Measurements from ENCODE around the gene POLR2E.

The POLR2E gene

DNA sequence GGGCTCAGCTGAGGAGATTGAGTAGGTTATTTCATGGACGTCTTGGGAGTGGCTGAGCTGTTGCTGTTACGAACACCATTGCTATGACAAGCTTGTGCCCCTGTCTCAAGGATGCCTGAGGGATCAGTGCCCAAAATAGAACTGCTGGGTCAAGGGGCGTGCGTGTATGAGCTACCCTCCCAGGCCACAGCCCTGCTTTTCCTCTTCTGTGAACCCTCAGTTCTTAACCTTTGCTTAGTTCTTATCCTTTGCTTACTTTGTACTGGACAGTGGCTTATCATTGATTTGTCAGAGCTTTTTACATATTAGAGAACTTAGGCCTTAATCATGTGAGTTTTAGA, 19.2 kb downstream of the POLR2E start:
- DNase-seq, result no peak

DNA sequence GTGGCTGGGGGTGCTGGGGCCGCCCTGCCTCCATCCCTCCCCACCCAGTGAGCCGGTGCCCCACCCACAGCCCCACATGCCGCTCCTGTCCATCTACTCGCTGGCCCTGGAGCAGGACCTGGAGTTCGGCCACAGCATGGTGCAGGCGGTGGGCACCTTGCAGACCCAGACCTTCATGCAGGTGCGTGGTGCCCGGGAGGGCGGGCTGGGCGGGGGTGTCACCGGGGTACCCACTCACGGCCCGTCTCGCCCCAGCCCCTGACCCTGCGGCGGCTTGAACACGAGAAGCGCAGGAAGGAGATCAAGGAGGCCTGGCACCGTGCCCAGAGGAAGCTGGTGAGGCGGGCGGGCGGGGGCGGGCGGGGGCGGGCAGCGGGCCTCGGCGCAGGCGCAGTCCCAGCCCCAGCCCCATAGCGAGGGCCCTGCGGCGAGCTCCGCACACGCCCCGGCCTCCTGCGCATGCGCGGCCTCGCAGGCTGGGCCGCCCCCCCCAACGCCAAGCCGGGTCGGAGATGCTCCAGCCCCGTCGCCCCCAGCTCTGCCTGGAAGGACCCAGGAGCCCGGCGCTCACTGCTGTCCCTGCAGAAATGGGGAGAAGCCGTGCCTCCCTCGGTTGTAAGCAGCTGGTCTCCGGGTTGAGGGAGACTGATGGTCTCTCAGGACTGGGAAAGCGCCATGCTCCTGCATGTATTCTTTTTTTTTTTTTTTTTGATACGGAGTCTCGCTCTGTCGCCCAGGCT, 20.5 kb downstream of the POLR2E start:
- peak; percentile 79 to 97 (median 89) for DNase-seq

DNA sequence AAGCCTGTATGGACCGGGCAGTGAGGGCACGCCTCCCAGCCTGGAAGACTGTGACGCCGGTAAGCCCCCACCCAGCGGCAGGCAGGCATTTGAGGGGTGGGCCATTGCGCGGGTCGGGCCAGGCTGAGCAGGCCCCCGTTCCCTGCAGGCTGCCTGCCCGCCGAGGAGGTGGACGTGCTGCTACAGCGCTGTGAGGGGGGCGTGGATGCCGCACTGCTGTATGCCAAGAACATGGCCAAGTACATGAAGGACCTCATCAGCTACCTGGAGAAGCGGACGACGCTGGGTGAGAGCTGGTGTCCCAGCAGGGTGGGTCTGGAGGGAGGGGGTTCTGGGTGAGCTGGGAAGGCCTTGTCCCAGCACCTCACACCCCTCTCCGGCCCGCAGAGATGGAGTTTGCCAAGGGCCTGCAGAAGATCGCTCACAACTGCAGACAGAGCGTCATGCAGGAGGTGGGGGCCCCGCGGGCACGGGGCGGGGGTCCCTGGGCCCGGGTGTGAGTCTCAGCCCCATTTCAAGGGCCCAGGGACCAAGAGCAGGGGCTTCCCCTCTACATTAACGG, 21.1 kb downstream of the POLR2E start:
- DNase-seq, result no peak

DNA sequence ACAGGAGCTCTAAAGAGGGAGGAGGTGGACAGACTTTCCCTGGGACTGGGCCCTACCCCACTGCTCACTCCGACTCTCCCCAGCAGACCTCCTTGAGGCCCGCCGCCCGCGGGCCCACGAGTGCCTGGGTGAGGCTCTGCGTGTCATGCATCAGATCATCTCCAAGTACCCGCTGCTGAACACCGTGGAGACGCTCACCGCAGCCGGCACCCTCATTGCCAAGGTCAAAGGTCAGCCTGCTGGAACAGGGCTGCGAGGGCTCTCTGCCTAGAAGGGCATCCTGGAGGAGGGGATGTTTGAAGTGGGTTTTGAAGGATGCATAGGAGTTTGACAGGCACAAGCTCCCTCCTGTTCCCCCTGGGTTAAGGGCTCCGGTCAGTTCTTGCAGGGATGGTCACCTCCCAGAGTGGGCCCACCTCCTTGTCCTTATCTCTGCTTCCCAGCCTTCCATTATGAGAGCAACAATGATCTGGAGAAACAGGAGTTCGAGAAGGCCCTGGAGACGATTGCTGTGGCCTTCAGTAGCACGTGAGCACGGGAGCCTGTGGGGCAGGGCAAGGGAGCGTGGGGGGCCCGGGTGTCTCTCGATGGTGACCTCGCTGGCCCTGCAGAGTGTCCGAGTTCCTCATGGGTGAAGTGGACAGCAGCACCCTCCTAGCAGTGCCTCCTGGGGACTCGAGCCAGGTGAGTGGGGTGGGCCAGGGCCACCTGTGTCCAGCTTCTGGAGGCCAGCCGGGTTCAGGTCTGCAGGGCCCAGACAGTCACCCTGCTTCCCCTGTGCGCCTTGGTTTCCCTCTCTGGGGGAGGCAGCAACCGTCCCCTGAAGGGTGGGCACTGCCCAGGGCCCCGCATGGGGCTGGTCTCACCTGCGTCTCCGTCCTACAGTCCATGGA, 21.9 kb downstream of the POLR2E start:
- no peak for DNase-seq

DNA sequence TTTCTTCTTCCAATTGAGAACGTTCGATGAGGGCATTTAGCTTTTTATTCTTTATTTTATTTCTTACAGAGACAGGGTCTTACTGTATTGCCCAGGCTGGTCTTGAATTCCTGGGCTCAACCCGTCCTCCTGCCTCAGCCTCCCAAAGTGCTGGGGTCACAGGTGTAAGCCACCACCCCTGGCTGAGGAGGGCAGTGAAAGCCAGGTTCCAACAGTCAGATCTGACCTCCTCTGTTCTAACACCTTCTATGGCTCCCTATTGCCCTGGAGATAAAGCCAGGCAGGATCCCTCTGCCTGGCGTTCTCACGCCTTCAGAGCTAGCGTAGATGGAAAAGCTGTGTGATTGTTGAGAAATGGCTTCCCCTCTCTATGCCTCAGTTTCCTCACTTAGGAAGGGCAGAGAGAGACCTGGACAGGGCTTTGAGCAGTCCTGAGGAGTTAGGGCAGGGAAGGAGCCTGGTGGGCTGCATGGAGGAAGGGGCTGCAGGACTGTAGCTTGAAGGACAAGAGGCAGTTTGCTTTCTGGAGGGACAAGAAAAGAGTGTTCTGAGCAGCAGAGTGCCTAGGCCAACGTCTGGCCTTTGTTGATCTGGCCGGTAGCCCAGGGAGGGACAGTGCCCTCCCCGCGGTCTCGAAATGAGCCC, 22.7 kb downstream of the POLR2E start:
- no peak for DNase-seq

DNA sequence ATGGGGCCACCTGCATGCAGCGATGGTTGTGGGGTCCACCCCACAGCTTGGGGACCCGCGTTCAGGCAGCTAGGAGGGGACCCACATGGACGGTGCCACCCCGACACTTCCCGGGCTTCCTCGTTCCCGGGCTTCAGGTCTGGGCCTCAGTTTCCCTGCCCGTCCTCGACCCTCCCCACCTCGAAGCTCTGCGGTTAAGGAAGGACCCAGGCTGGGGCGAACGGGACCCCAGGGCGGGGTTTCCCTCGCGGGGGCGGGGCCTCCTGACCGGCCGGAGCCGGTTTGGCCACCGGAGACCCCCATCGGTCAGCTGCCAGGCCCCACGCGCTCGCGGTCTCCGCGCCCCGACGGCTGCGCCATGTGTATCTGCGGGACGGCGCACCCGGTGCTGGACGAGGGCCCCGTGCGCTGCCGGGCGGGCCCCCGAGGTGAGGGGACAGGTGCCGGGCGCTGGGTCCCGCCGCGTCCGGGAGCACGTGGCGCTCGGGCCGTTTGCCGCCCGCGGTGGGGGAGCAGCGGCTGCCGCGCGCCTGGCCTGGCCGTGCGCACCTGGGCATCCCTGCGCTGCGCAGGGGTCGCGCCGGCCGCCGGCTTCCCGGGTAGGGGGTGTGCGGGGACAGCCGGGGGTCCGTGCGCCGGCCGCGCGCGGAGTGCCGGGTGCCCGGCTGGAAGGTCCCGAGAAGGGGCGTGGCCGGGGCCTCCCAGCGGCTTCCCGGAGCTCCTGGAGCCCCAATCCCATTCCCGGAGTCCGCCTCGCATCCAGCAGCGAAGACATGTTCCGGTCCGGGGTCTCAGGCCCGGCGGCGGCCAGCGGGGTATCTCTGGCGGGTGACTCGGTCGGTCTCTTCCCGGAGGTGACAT, 24.0 kb downstream of the POLR2E start:
- DNase-seq, result no peak

DNA sequence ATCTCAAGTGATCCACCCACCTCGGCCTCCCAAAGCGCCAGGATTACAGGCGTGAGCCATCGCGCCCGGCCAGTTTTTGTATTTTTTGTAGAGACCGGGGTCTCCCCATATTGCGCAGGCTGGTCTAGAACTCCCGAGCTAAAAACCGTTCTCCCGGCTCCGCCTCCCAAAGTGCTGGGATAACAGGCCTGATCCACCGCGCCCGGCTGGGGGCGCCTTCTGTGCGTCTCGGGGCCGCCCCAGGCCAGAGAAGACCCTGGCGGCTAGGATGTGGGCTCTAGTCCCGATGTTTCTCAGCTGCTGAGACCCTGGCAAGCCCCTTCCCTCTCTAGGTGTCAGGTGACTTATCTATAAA, 24.6 kb downstream of the POLR2E start:
- no peak for DNase-seq

DNA sequence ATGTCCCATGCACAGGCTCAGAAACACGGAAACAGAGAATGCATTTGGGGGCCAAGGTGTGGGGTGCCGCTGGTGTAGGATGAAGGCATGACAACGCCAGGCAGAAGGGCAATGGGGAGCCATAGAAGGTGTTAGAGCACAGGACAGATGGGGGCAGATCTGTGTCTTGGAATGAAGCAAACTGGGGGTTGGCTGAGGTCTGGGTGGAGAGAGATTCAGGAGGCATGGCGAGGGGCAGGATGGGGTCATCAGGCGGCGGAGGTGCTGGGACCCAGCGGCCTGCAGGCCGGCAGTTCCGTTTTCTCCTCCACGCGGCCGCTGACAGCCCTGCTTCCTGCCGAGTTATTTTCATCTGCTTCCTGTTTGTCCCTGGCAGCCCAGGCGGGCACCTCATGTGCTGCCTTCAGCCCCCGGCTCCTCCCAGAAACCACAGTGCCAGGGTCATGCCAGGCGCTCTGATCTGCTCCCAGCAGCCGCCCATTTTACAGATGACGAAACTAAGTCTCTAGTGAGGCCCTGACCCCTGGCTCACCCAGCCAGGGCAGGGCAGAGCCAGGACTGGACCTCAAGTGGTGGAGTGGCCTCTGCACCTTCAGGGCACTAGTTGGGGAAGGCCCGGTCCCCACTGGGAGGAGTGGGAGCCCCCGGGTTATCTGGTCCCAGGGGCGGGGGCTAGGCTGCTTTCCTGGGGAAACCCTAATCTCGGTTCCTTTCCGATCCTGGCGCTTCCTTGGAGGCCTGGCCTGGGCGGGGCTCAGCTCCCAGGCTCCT, 26.0 kb downstream of the POLR2E start:
- peak in 2 of 4 experiments; percentile 56 to 72 for DNase-seq

DNA sequence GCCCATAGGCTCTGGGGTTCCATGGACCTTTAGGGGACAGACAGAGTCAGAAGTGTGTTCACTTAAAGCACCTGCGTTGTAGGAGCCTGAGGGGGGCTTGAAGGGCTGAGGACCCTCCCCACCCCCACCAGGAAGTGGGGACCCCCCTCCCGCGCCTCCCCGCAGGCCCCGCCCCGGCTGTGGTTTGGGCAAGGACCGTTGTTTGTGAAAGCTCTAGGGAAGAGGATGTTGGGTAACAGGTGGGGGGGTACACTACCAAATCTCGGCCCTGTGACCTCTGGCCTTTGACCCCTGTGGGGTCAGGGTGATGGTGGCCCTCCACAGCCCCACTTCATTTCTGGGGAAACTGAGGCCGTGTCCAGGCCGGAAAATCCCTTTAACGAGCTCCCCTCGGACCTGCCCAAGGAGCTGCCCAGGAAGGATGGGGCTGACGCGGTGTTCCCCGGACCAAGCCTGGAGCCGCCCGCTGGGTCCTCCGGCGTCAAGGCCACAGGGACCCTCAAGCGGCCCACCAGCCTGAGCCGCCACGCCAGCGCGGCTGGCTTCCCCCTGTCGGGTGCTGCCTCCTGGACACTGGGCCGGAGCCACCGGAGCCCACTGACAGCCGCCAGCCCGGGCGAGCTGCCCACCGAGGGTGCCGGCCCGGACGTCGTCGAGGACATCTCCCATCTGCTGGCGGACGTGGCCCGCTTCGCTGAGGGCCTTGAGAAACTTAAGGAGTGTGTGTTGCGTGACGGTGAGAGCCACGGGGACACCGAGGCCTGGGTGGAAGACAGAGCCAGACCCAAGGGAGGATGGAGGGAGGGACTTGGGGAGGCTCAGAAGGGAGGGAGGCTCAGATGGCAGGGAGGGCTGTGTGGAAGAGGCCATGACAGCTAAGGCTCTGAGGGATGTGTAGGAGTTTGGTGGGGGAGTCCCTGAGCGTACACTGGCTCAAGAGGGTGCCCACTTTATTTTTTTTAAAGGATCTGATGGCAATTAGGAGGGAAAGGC, 26.9 kb downstream of the POLR2E start:
- peak in 3 of 4 experiments; percentile 24 to 76 (median 67) for DNase-seq

DNA sequence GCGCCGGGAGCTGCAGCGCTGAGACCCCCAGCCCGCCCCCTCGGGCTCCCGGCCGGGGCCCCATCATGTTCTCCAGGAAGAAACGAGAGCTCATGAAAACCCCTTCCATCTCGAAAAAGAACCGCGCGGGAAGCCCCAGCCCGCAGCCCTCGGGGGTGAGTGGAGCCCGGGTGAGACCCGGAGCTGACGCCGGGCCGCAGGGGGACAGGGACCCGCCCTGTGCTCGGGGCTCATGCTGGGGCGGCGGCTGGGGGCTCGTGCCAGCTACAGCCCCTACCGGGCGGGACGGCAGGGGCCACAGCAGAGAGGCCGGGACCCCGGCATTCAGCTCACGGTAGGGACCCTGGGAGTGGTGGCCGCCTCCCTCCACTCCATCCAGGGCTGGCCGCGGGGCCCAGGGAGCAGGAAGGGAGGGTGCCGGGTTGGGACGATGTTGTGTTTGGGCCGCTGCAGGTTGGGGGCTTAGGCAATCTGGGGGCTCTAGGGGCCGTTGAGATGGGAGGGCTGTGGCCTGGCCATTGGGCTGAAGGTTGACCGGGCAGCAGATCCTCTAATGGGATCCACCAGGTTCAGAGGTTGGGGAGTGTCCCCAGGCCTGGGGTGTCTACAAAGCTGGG, 27.7 kb downstream of the POLR2E start:
- peak; percentile 53 to 59 (median 56) for DNase-seq

DNA sequence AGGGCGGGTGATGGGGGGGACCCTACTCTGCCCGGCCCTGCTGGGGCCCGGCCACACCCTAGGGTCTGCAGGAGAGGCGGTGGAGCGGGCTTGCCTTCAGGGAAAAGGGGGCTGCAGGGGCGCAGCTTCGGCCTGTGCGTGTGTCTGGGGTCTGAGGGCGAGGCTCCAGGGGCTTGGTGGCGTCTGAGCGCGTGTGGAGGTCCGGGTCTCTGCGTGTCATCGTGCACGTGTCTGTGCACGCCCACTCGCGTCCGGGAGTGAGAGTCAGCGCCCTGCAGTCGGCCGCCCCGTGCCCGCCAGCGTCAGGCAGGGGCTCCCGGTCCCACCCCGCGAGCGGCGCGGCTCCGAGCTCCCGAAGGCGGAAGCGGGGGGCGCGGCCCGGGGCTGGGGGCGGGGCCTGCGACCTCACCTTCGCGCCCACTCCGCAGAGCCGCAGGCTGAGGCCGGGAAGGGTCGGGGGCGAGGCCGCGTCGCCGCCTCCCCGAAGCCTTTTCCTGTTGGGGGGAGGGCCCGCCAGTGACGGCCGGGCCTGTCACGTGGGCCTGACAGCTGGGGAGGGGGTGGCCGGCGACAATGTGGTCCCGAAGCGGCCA, 28.3 kb downstream of the POLR2E start, which contains the start of gene ARHGAP45:
TSS of gene ARHGAP45 (plus strand) at position 420 of the 593 bp plus-strand sequence. CDS start 239 bp downstream, outside the sequence.
- peak; percentile 56 to 74 (median 65) for DNase-seq

DNA sequence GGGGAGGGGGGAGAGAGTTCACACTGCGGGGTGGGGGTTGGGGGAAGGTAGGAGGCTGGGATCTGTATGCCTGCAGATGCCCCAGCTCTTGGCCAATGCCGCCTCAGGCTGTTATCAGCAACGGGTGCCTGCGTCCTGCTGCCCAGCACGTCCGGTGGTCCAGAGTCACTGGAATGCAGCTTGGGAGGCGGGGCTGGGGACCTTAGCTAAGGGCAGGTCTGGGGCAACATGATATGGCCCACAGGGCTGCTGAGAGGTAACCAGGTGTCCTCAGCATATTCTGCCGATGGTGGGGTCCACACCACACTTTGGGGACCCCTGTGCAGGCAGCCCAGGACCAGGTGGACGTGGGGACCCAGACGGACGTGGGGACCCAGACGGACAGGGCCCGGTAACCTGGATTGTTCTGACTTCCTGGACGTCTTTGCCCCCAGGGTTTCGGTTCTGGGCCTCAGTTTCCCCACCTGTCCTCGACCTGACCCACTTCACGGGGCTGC, 28.9 kb downstream of the POLR2E start:
- DNase-seq, result no peak

DNA sequence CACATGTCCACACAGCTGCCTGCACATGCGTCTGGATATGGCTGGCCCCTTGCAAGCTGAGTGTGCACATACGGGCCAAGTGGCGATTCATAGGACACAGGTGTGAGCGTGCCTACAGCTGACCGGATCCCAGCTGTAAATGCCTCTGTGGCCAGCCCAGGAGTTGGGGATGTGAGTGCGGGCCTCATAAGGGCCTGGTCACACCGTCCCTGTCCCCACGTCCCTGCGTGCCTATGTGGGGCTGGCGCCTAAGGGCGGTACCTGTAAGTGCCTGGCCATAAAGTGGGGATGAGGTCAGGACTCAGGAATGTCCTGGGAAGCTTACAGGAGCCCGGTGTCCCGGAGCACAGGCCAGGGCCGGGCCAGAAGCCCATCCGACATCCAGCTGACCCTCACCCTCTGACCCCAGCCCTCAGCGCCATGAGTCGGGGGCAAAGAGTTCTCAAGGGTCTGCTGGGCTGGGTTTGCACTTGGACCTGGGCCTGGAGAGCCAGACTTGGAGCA, 29.5 kb downstream of the POLR2E start:
- no peak for DNase-seq

DNA sequence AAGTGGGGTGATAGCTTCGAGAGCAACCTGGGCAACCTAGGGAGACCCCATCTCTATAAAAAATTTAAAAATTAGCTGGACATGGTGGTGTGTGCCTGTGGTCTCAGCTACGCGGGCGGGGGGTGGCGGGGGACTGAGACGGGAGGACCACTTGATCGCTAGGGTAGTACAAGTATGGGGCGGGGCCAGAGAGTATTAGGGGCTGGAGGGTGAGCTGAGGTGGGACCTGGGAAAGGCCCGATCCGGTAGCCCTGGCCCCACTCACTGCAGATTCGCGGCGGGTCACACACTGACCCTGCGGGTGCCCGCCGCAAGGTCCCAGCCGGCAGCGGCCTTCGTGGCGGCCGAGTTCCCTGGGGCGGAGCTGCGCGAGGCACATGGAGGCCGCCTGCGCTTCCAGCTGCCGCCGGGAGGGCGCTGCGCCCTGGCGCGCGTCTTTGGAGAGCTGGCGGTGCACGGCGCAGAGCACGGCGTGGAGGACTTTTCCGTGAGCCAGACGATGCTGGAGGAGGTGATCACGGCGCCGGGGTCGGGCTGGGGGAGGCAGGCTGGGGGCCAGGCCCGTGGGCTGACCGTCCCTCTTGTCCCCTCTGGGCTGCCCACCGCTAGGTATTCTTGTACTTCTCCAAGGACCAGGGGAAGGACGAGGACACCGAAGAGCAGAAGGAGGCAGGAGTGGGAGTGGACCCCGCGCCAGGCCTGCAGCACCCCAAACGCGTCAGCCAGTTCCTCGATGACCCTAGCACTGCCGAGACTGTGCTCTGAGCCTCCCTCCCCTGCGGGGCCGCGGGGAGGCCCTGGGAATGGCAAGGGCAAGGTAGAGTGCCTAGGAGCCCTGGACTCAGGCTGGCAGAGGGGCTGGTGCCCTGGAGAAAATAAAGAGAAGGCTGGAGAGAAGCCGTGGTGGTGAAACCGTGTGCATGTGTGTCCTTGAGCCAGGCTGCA, 30.2 kb downstream of the POLR2E start:
- peak in 3 of 4 experiments; percentile 46 to 67 (median 58) for DNase-seq

DNA sequence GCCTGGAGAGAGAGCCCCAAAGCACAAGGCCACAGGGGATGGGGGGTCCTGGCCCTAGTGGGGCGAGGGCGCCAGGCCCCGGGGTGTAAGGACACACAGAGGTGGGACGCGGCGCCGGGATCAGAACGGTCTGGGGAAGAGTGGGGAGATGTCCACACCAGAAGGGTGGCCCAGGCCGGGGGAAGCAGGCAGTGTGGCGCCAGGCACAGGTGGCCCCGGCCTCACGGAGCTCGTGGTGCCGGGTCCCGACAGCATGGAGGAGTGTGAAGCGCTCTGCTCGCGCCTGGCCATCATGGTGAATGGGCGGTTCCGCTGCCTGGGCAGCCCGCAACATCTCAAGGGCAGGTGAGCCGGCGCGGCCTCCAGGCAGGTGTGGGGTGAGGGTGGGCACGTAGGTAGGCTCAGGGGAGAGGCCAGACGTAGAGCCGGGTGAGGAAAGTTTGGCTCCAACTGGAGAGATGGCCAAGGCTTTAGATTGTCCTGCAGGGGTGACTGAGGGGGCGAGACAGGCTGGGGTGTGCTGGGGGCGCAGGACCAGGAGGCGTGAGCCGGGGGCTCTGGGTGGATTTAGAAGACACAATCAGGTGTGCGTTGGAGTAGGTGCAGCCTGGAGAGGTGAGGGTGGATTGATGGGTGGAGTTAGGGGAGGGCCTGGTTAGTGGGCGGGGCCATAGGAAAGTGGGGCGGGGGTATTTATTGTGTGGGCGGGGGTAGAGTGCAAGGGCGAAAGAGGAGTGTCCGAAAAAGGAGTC, 31.1 kb downstream of the POLR2E start:
- DNase-seq, result no peak

DNA sequence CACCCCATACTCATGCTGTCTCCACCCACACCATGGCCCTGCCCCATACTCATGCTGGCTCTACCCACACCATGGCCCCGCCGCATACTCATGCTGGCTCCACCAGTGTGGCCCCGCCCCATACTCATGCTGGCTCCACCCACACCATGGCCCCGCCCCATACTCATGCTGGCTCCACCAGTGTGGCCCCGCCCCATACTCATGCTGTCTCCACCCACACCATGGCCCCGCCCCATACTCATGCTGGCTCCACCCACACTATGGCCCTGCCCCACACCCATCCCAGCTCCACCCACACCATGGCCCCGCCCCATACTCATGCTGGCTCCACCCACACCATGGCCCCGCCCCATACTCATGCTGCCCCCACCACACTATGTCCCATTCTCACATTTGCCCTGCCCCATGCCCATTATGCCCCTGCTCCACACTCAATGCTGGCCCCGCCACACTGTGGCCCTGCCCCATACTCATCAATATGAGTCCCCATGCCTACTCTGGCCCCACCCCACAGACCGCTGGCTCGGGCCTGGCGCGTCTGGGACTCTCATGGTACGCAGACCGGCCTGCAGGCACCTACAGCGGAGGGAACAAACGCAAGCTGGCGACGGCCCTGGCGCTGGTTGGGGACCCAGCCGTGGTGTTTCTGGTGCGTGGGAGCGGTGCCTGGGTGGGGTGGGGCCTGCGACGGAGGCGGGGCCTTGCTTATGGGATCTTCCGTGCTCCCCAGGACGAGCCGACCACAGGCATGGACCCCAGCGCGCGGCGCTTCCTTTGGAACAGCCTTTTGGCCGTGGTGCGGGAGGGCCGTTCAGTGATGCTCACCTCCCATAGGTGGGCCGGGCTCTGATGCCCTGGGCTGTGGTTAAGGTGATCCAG, 31.9 kb downstream of the POLR2E start:
- DNase-seq, result peak in 3 of 4 experiments; percentile 32 to 40 (median 34)
